Caco-2 (cell line): Measurements from ENCODE around the gene RHBDD1. TPM values are rescaled to one million over a fixed set of nuclear protein-coding genes. Genes with fewer than 3 reads are reported as not detected.

Experiments used
- BruUV-seq: library from RNA; stranded (reverse); fragments of 400-500 nt; replicated peaks from 2 replicates; lab custom pipeline; 2021; lab: Mats Ljungman, UMichigan
- CTCF ChIA-PET: fragments of 300-600 bp; sonication (Branson Sonifier 250); formaldehyde crosslinking; loops from one replicate; lab custom pipeline; 2022; ENCODE audit warnings: antibody characterized with exemption; lab: Charles Lee
- POLR2A ChIA-PET: fragments of 300-600 bp; sonication (Branson Sonifier 250); formaldehyde crosslinking; loops from one replicate; lab custom pipeline; 2022; ENCODE audit warnings: antibody characterized with exemption; lab: Charles Lee
- DNase-seq, 2 experiments: peaks; one replicate each; pipeline versions ENCODE4 v3.0.0 to v3.0.0-alpha.2; 2020 to 2022
- H3K27me3 ChIP-seq: replicated peaks from 2 replicates; pipeline ENCODE4 v1.6.0; 2011; ENCODE audit warnings: low read length; ENCODE audit not compliant: control insufficient read depth, insufficient read depth
- H3K36me3 ChIP-seq: 2 replicates; pipeline ENCODE4 v1.5.1; 2011; ENCODE audit warnings: low read length; ENCODE audit not compliant: control insufficient read depth, insufficient read depth
- H3K4me1 ChIP-seq: fragments of 250-450 bp; sonication (Bioruptor Pico); 2 replicates; pipeline ENCODE4 v1.5.1; 2020; ENCODE audit warnings: mild to moderate bottlenecking
- H3K4me3 ChIP-seq: 2 replicates; pipeline ENCODE4 v1.5.1; 2011; ENCODE audit warnings: low read depth, mild to moderate bottlenecking, control low read depth, low read length
- H3K9me3 ChIP-seq: fragments of 250-450 bp; sonication (Bioruptor Pico); 2 replicates; pipeline ENCODE4 v1.5.1; 2020; ENCODE audit warnings: mild to moderate bottlenecking, moderate library complexity
- H3K27ac Mint-ChIP-seq: one replicate; pipeline ENCODE4 v1.8.0; 2022; ENCODE audit warnings: mixed read lengths; ENCODE audit not compliant: unreplicated experiment
- H3K27me3 Mint-ChIP-seq: one replicate; pipeline ENCODE4 v1.8.0; 2022; ENCODE audit warnings: mixed read lengths; ENCODE audit not compliant: insufficient read depth, unreplicated experiment
- H3K36me3 Mint-ChIP-seq: one replicate; pipeline ENCODE4 v1.8.0; 2022; ENCODE audit warnings: mild to moderate bottlenecking, mixed read lengths; ENCODE audit not compliant: insufficient read depth, unreplicated experiment
- H3K4me1 Mint-ChIP-seq: one replicate; pipeline ENCODE4 v1.8.0; 2022; ENCODE audit warnings: low read depth, mixed read lengths; ENCODE audit not compliant: unreplicated experiment
- H3K4me3 Mint-ChIP-seq: one replicate; pipeline ENCODE4 v1.8.0; 2022; ENCODE audit warnings: mild to moderate bottlenecking, moderate library complexity, mixed read lengths; ENCODE audit not compliant: unreplicated experiment
- H3K9me3 Mint-ChIP-seq: one replicate; pipeline ENCODE4 v1.8.0; 2022; ENCODE audit warnings: mixed read lengths; ENCODE audit not compliant: unreplicated experiment
- CTCF ChIP-seq, 2 experiments: fragments of 200-600 bp in 1 of 2; IDR thresholded peaks; 1 replicate in 1 of 2; 2 replicates in 1 of 2; pipeline versions ENCODE4 v1.5.1 to v1.8.0; 2011 to 2022; ENCODE audit warnings: antibody characterized with exemption in 1 of 2, control low read depth in 1 of 2, inconsistent platforms in 1 of 2, low read depth in 1 of 2, low read length in 1 of 2, mild to moderate bottlenecking in 1 of 2, moderate library complexity in 1 of 2; ENCODE audit not compliant: insufficient read depth in 1 of 2, severe bottlenecking in 1 of 2, unreplicated experiment in 1 of 2
- intact Hi-C: fragments of 100-400 bp; cut with micrococcal nuclease; formaldehyde crosslinking; loops from one replicate; pipeline ENCODE4 v1.10.0; 2022; ENCODE audit not compliant: unreplicated experiment
- total RNA-seq: library from RNA; stranded (reverse); gene quantifications from 2 replicates; pipeline ENCODE4 v1.2.3, GENCODE V29; 2022

Gene RHBDD1
- total RNA-seq, 1 experiment from 2014 or later, result 14.3 TPM

GRCh38 chr2:227004482-227004881 is 168.6 kb downstream of the RHBDD1 start:
- CTCF ChIA-PET, result no interaction called here
- no TSS peak for BruUV-seq
- H3K27me3 Mint-ChIP-seq, result no peaks in the 10 kb centered on the region
- DNase-seq, result no peak
- no peak overlapping the region for H3K27ac Mint-ChIP-seq
- H3K4me3 ChIP-seq, result no peak overlapping the region
- TF ChIP-seq CTCF (IDR thresholded peaks at IDR 0.05; ENCODE audit: insufficient read depth in 1 of 2, low read depth in 1 of 2, low read length in 1 of 2, severe bottlenecking in 1 of 2, unreplicated experiment in 1 of 2), result no peak
- H3K36me3 ChIP-seq, result no peaks in the 10 kb centered on the region
- intact Hi-C loops, result no loop called here
- peaks cover 6% of the 10 kb centered on the region for H3K36me3 Mint-ChIP-seq
- no peaks in the 10 kb centered on the region for H3K9me3 ChIP-seq
- POLR2A ChIA-PET, result no interaction called here
- no peaks in the 10 kb centered on the region for H3K27me3 ChIP-seq
- no peaks in the 10 kb centered on the region for H3K4me1 ChIP-seq
- H3K9me3 Mint-ChIP-seq, result no peaks in the 10 kb centered on the region
- no peaks in the 10 kb centered on the region for H3K4me1 Mint-ChIP-seq
- no peak overlapping the region for H3K4me3 Mint-ChIP-seq

- H3K27me3 ChIP-seq, result no peaks in the 10 kb centered on the region
- no peak for TF ChIP-seq CTCF (IDR thresholded peaks at IDR 0.05; ENCODE audit: insufficient read depth in 1 of 2, low read depth in 1 of 2, low read length in 1 of 2, severe bottlenecking in 1 of 2, unreplicated experiment in 1 of 2)
- ChIA-PET CTCF (no interaction called here), POLR2A (no interaction called here)
- Mint-ChIP-seq H3K4me1 (no peaks in the 10 kb centered on the region), H3K27me3 (no peaks in the 10 kb centered on the region), H3K9me3 (no peaks in the 10 kb centered on the region), H3K27ac (no peak overlapping the region), H3K36me3 (peaks cover 7% of the 10 kb centered on the region), H3K4me3 (no peak overlapping the region)
- no peaks in the 10 kb centered on the region for H3K9me3 ChIP-seq
- BruUV-seq, result no TSS peak
- H3K4me1 ChIP-seq, result no peaks in the 10 kb centered on the region
- no peak overlapping the region for H3K4me3 ChIP-seq
- no peak for DNase-seq
- intact Hi-C loops, result no loop called here
- no peaks in the 10 kb centered on the region for H3K36me3 ChIP-seq
Measured at GRCh38 chr2:227006189-227006897, 170.5 kb downstream of the RHBDD1 start.

- Histone ChIP-seq H3K4me1 (no peaks in the 10 kb centered on the region), H3K9me3 (no peaks in the 10 kb centered on the region), H3K36me3 (no peaks in the 10 kb centered on the region), H3K4me3 (no peak overlapping the region), H3K27me3 (no peaks in the 10 kb centered on the region)
- H3K9me3 Mint-ChIP-seq, result no peaks in the 10 kb centered on the region
- POLR2A ChIA-PET, result no interaction called here
- H3K27ac Mint-ChIP-seq, result no peak overlapping the region
- no peaks in the 10 kb centered on the region for H3K27me3 Mint-ChIP-seq
- no peak overlapping the region for H3K4me3 Mint-ChIP-seq
- peaks cover 12% of the 10 kb centered on the region for H3K36me3 Mint-ChIP-seq
- H3K4me1 Mint-ChIP-seq, result no peaks in the 10 kb centered on the region
- DNase-seq, result no peak
- CTCF ChIA-PET, result no interaction called here
- TF ChIP-seq CTCF (IDR thresholded peaks at IDR 0.05; ENCODE audit: insufficient read depth in 1 of 2, low read depth in 1 of 2, low read length in 1 of 2, severe bottlenecking in 1 of 2, unreplicated experiment in 1 of 2), result no peak
- no TSS peak for BruUV-seq
- intact Hi-C loops, result no loop called here
Measured at GRCh38 chr2:227007148-227007547, 171.3 kb downstream of the RHBDD1 start.
